Measurements from ENCODE around the gene NPLOC4. TPM values are rescaled to one million over a fixed set of nuclear protein-coding genes. Genes with fewer than 3 reads are reported as not detected.

The NPLOC4 gene
- total and polyA plus RNA-seq, 2 of the 8 experiments (the other 6 are each of a cell fraction or from before 2014, with no cell fraction given), result 70.7 to 92.7 TPM

DNA sequence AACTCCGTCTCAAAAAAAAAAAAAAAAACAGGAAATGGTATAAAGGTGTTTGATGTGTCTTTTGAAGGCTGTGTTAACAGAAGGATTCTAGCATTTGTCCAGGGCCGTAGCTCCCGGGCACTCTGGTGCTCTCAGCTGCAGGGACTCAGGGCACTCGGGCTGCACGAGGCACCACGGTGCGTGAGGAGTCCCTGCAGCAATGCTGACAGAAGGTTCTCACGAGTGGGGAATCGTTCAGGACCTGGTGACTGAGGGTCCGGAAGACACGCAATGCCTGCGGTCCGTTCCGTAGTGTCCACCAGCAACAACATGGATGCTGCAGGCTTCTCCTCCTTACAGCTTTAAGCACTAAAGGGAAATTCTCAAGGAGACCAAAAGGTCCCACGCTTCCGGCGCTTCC lies 72.1 kb downstream of the NPLOC4 start:
- Histone ChIP-seq H2AK5ac (ENCODE audit: low read depth, low read length) (no peak overlapping the region), H2BK120ac (replicated peaks; ENCODE audit: low read depth, low read length) (no peak overlapping the region), H3K23ac (ENCODE audit: insufficient read length) (no peak overlapping the region), H3K79me1 (ENCODE audit: low read depth, low read length) (no peaks in the 10 kb centered on the region; the same call in 1 of the 2 replicates), H2BK20ac (ENCODE audit: low read length) (no peak overlapping the region), H3K9me3 (ENCODE audit: insufficient read depth in 2 of 2, low read depth in 1 of 2, low read length in 1 of 2) (no peaks in the 10 kb centered on the region), H3K4me3 (ENCODE audit: extremely low read depth in 1 of 4, insufficient read depth in 2 of 4, low read depth in 3 of 4, low read length in 4 of 4) (no peak overlapping the region), H3K4me2 (ENCODE audit: insufficient read depth in 1 of 2, low read depth in 2 of 2, low read length in 2 of 2) (no peak overlapping the region), H2BK5ac (ENCODE audit: low read depth, low read length) (no peak overlapping the region), H3K18ac (ENCODE audit: extremely low read depth, low read length) (no peak overlapping the region), H3K56ac (replicated peaks; ENCODE audit: insufficient read length, low read depth, low read length) (no peak overlapping the region), H2AFZ (ENCODE audit: low read length) (no peak overlapping the region), H4K5ac (ENCODE audit: insufficient read length, low read depth, low read length) (no peak overlapping the region), H3K4ac (replicated peaks; ENCODE audit: insufficient read length, low read depth, low read length) (no peak overlapping the region), H3K9ac (replicated peaks in 1 of 4; ENCODE audit: extremely low read depth in 1 of 4, low read depth in 3 of 4, low read length in 3 of 4) (no peak overlapping the region), H4K91ac (replicated peaks; ENCODE audit: insufficient read length, low read length) (no peak overlapping the region), H3K36me3 (ENCODE audit: control insufficient read depth in 2 of 4, insufficient read depth in 4 of 4, low read length in 3 of 4) (peaks cover 14 to 82% (median 38%) of the 10 kb centered on the region in 4 experiments; a peak in 7 of 8 replicates), H3K79me2 (ENCODE audit: control insufficient read depth in 1 of 2, insufficient read depth in 2 of 2, low read length in 2 of 2) (no peaks in the 10 kb centered on the region), H3K27me3 (replicated peaks in 1 of 4; ENCODE audit: control insufficient read depth in 3 of 4, extremely low read depth in 1 of 4, insufficient read depth in 3 of 4, low read length in 3 of 4) (no peaks in the 10 kb centered on the region), H4K20me1 (replicated peaks in 1 of 2; ENCODE audit: control insufficient read depth in 1 of 2, insufficient read depth in 2 of 2, low read length in 2 of 2) (peaks cover 0 to 4% of the 10 kb centered on the region in 2 experiments), H3K14ac (ENCODE audit: insufficient read length) (no peak overlapping the region), H3K27ac (ENCODE audit: low read depth, low read length) (no peak overlapping the region), H2BK15ac (ENCODE audit: low read length) (no peak overlapping the region), H2BK12ac (ENCODE audit: low read depth, low read length) (no peak overlapping the region), H3K23me2 (ENCODE audit: low read depth, low read length) (no peaks in the 10 kb centered on the region), H4K8ac (ENCODE audit: extremely low read depth, insufficient read depth, low read length) (no peak overlapping the region), H3K4me1 (replicated peaks in 1 of 4; ENCODE audit: control insufficient read depth in 3 of 4, insufficient read depth in 4 of 4, low read length in 3 of 4) (no peaks in the 10 kb centered on the region)
- FAIRE-seq (no peak), DNase-seq (ENCODE audit: low read depth in 1 of 2, low spot score in 2 of 2) (no peak)
- TF ChIP-seq TEAD4 (IDR thresholded peaks at IDR 0.05; ENCODE audit: low read depth, low read length), result no peak
- no peak for TF ChIP-seq MAFK (IDR thresholded peaks at IDR 0.05; ENCODE audit: low read depth, low read length)
- no peak for TF ChIP-seq CBX8 (IDR thresholded peaks at IDR 0.05; ENCODE audit: borderline replicate concordance, low read depth, low read length)
- POLR2A ChIA-PET (ENCODE audit: partially characterized antibody), result interaction anchor here (0.8 to 1.1 kb wide), 2 partner anchors 43 to 84 kb away, joined by 3 to 4 read pairs; no protein-coding TSS in a partner anchor
- 92% methylated on average over 16 of the region's 17 CpGs; no CpG with 5 or more reads in 1 of the 2 experiments for WGBS, 2 experiments (ENCODE audit: extremely low coverage in 1 of 2, insufficient coverage in 1 of 2, insufficient read length in 1 of 2, insufficient replicate concordance in 2 of 2, low coverage in 1 of 2, low lambda C conversion rate in 2 of 2, missing lambda C conversion rate in 1 of 2)
- CTCF ChIA-PET (ENCODE audit: partially characterized antibody), result interaction anchor here (0.6 to 3.2 kb wide), 5 partner anchors 8 to 51 kb away, joined by 3 to 11 read pairs (median 4); partner anchors contain the start of gene FAAP100

All from H1 (cell line).